Left ventricle myocardium superior (tissue), 1 donor: ENCODE measurements around the gene FRAS1. TPM values are rescaled to one million over a fixed set of nuclear protein-coding genes. Genes with fewer than 3 reads are reported as not detected.
A peak's percentile ranks its signal among the peaks of the same experiment; 100 is the strongest.

Experiments used
- ATAC-seq: fragments of 200-7000 bp; cut with Tn5 transposase; one replicate; pipeline ENCODE4 v1.9.1; 2020; ENCODE audit warnings: mild to moderate bottlenecking, moderate library complexity
- DNase-seq: peaks from one replicate; pipeline ENCODE4 v3.0.0-alpha.2; 2020
- intact Hi-C: fragments of 100-400 bp; cut with micrococcal nuclease; formaldehyde crosslinking; loops from one replicate; pipeline ENCODE4 v1.11.0; 2022
- total RNA-seq: library from RNA; stranded (reverse); fragmentation: NEBNext Ultra II Directional; extraction: Animal tissue kit (Norgen Biotek cat#: 25700); gene quantifications from one replicate; pipeline ENCODE4 v1.2.1, GENCODE V29; 2021
- donor health status: DM: no; HTN: yes; CAD: no; lungs with severe emphysema.

FRAS1 gene
- total RNA-seq, 1 donor from 2014 or later, result 3.7 TPM

- no peak for ATAC-seq
- intact Hi-C loops, result no loop called here
- no peak for DNase-seq
Measured at GRCh38 chr4:78377555-78377954, 320.4 kb downstream of the FRAS1 start.

- DNase-seq (no peak), ATAC-seq (no peak)
- intact Hi-C loops, result no loop called here
Measured at GRCh38 chr4:78379040-78379439, 321.9 kb downstream of the FRAS1 start.

DNA sequence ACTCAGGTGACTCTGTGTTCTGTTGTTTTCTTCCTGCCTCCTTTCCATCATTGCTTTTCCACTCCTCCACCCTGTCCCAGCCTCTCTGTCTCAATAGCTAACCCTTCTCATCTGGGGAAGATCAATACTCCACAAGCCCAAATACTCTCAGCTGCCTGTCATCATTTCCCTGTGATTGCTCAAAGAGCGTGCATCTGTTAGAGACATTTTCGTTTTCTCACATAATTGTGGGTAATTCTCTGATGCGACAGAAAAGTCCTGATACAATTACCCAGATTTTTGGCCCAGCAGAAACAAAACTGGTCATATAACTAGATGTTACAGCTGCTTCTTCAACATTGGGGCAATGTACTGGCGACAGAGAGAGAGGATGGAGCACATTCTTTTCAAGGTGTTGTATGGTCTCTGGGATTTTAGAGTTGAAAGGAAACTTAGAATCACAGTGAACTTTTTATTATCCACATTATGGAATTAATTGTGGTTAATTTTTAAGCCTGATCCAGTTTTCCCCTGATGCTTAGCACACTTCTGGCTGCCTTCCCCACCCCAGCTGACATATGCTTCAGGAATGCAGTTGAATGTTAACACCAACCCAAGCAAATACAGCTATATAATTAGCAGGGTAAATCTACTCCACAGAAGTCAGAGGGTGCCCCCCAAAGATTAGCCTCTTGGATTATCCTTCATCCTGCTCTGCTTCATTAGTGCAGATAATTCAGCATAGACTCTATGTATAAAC, 323.0 kb downstream of the FRAS1 start:
- ATAC-seq (no peak), DNase-seq (no peak)
- intact Hi-C loops, result no loop called here

GRCh38 chr4:78386679-78387078, 329.6 kb downstream of the FRAS1 start:
- DNase-seq (no peak), ATAC-seq (no peak)
- intact Hi-C loops, result no loop called here

GRCh38 chr4:78395642-78396041, 338.5 kb downstream of the FRAS1 start:
- ATAC-seq, result no peak
- intact Hi-C loops, result no loop called here

DNA sequence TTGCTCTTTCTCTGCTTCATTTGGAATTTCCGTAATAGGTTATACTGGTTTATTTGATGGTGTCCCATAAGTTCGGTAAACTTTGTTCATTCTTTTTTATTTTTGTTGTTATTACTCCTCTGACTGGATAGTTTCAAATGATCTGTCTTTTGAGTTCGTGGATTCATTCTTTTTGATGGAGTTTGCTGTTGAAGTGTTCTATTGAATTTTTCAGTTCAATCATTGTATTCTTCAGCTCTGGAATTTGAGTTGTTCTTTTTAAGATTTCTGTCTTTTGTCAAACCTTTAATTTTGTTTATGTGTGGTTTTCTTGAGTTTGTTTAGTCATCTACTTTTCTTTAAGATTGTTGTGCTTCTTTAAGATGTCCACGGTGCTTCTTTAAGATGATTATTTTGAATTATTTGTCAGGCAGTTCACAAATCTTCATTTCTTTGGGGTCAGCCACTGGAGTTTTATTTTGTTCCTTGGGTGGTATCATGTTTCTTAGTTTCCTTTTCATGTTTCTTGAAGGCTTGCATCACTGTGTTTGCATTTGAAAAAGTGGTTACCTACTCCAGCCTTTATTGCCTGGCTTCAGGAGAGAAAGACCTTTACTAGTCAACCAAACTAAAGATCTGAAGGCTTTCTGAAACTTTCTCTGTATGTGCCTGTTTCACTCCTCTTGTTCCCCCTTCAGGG, 339.6 kb downstream of the FRAS1 start:
- ATAC-seq (no peak), DNase-seq (no peak)
- intact Hi-C loops, result no loop called here

More at GRCh38 chr4:78395642-78396041, 338.5 kb downstream of the FRAS1 start:
- no peak for DNase-seq

- no peak for ATAC-seq
- intact Hi-C loops, result no loop called here
Measured at GRCh38 chr4:78397292-78397630, 340.1 kb downstream of the FRAS1 start.

GRCh38 chr4:78409612-78410202, 352.6 kb downstream of the FRAS1 start:
- ATAC-seq, result no peak
- intact Hi-C loops, result no loop called here
- DNase-seq, result no peak

More at GRCh38 chr4:78397292-78397630, 340.1 kb downstream of the FRAS1 start:
- no peak for DNase-seq

- intact Hi-C loops, result no loop called here
- DNase-seq, result no peak
- no peak for ATAC-seq
Measured at GRCh38 chr4:78410225-78410624, 353.1 kb downstream of the FRAS1 start.

DNA sequence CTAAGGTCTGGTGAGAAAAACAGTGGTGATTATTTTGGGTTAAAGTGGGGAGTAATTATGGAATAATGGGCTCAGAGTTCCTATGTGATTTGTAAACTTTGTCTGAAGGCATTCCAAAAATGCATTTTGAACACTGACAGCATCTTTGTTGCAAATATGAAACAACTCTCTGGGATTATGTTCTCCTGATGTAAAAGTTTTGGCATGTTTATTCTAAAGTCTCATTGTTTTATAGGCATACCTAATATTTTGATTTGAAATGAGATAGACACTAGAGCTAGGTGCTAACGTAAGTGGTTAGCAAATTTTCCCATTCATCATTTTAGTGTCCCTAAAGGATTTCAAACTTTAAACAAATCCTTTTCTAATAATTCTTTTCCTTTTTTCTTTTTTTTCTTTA, 353.6 kb downstream of the FRAS1 start:
- intact Hi-C loops, result no loop called here
- ATAC-seq, result no peak
- no peak for DNase-seq

- DNase-seq (no peak), ATAC-seq (peak; percentile 25)
- intact Hi-C loops, result no loop called here
Measured at GRCh38 chr4:78414116-78414515, 357.0 kb downstream of the FRAS1 start.

- intact Hi-C loops, result no loop called here
- DNase-seq, result no peak
- no peak for ATAC-seq
Measured at GRCh38 chr4:78417603-78418002, 360.5 kb downstream of the FRAS1 start.

DNA sequence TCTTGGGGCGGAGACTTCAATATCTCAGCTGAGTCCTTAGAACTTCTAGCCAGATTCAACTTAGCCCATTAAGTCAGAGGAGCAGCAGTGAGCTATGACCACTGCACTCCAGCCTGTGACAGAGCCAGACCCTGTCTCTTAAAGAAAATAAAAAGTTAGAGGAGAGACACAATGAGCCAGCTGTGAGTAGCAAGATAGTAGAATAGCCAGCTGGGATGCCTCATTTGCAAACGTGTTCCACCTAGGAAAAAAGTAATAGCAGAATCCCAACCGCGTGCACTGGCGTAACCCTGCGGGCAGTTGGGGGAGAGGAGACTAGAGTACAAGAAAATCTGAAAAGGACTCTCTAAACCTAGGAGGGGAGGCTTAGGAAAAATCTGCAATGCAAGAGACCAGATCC, 361.3 kb downstream of the FRAS1 start:
- no peak for ATAC-seq
- intact Hi-C loops, result no loop called here
- DNase-seq, result no peak

DNA sequence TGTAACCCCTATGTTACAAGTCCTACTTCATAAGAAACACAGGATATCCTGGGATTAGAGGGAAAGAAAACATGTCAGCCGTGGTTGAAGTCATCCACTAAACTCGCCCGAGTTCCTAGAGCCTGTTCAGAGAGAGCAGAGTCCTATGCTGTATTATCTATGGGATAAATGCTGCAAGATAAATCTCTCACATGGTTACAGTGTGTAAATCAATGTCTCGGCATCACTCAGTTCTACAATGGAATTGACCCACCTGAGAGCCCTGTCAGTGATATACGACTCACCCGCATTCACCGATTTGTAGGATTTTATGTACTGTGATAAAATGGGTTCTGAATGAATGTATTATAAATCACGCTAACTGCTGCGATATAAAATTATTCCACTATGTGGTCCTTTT, 366.7 kb downstream of the FRAS1 start:
- ATAC-seq (no peak), DNase-seq (no peak)
- intact Hi-C loops, result no loop called here

- ATAC-seq (no peak), DNase-seq (no peak)
- intact Hi-C loops, result no loop called here
Measured at GRCh38 chr4:78424461-78424860, 367.3 kb downstream of the FRAS1 start.

DNA sequence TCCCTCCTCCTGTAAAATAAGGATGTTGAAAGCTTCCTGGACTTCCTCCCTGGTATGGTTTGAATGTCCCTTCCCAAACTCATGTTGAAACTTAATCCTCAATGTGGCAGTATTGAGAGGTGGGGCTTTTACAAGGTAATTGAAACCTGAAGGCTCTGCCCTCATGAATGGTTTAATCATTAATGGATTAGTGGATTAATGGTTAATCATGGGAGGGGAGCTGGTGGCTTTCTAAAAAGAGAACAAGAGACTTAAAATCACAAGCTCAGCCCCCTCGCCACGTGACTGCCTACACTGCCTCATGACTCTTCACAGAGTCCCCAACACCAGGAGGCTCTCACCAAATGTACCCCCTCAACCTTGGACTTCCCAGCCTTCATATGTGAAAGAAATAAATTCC, 369.8 kb downstream of the FRAS1 start:
- DNase-seq (no peak), ATAC-seq (no peak)
- intact Hi-C loops, result no loop called here

DNA sequence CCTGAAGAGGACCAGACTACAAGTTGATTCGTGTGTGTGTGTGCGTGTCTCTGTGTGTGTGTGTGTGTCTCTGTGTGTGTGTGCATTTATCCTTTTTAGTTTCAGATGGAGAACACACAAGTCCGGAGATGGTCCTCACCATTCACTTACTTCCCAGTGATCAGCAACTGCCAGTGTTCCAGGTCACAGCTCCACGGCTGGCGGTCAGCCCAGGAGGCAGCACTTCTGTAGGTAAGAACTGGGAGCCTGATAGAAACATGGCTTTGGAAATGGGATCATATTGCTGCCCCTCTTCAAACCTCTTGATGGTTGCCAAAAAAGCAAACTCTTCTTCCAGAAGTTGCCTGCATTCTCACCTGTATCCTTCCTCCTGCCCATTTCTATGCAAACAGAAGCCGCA, 371.9 kb downstream of the FRAS1 start:
- intact Hi-C loops, result no loop called here
- DNase-seq, result no peak
- ATAC-seq, result no peak

DNA sequence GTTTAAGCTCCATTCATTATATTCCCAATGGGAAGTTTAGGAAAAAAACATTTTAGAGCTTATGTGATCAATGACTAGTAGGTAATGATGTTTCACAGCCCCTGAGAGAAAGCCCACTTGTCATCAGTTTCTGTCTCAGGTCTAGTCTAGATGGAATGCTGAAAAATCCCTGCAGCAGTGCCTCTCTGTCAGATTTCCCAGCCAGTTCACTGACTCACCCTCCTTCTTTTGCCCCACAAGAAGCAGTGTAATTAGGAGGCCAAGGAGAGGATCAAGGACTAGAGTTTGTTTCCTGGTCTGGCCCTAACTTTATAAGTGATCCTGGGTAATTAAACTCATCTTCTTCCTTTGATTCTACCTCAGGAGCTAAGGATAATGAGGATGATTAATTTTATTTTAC, 375.8 kb downstream of the FRAS1 start:
- intact Hi-C loops, result no loop called here
- ATAC-seq (no peak), DNase-seq (no peak)

- DNase-seq (no peak), ATAC-seq (no peak)
- intact Hi-C loops, result no loop called here
Measured at GRCh38 chr4:78437608-78438088, 380.5 kb downstream of the FRAS1 start.

GRCh38 chr4:78439328-78439727, 382.2 kb downstream of the FRAS1 start:
- intact Hi-C loops, result no loop called here
- DNase-seq, result no peak
- no peak for ATAC-seq

DNA sequence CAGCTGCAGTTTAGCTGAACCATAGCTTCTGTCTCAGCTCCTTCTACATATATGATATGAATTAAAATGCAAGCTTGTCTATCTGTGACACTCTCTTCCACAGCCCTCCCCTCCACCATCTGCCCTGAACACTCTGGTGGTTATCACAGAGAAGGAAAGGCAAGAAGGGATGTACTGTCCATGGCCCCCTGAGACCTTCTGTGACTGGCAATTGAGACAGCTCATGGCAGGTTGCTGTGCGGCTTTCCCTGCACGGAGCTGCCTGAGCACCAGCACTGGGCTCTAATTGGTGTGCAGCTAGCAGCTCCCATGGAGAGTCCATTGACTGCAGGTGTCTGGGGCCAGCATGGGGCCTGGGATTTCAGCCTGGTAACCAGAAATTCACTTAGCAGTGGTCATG, 384.6 kb downstream of the FRAS1 start:
- ATAC-seq (no peak), DNase-seq (no peak)
- intact Hi-C loops, result no loop called here
